ENCODE data around the gene TBX3. TPM values are rescaled to one million over a fixed set of nuclear protein-coding genes. Genes with fewer than 3 reads are reported as not detected.

TBX3 gene
- total RNA-seq, 2 donors from 2014 or later = 4.2 to 7.6 TPM

GRCh38 chr12:114693059-114693531, 9.1 kb upstream of the TBX3 start:
- Histone ChIP-seq H3K36me3 (replicated peaks in 1 of 2; ENCODE audit: insufficient read depth in 1 of 2, low read depth in 2 of 2) (no peaks in the 10 kb centered on the region), H3K9me3 (no peaks in the 10 kb centered on the region), H3K4me1 (peaks cover 13% of the 10 kb centered on the region), H3K27ac (no peak overlapping the region), H3K4me3 (no peak overlapping the region), H3K27me3 (peaks cover 0 to 22% of the 10 kb centered on the region in 2 donors)
- no peak for TF ChIP-seq POLR2A (IDR thresholded peaks at IDR 0.05)
- TF ChIP-seq CTCF (IDR thresholded peaks at IDR 0.05) = no peak
- intact Hi-C loops (cut with DNase I) = no loop called here
- WGBS, 2 donors = 2 to 9% methylated on average over 12 to 13 of the region's 13 CpGs
- DNase-seq = no peak
- ATAC-seq = no peak

GRCh38 chr12:114692186-114693058, 8.4 kb upstream of the TBX3 start:
- Histone ChIP-seq H3K4me1 (peaks cover 13% of the 10 kb centered on the region), H3K4me3 (no peak overlapping the region), H3K9me3 (no peaks in the 10 kb centered on the region), H3K27ac (no peak overlapping the region), H3K27me3 (peaks cover 0 to 25% of the 10 kb centered on the region in 2 donors), H3K36me3 (replicated peaks in 1 of 2; ENCODE audit: insufficient read depth in 1 of 2, low read depth in 2 of 2) (no peaks in the 10 kb centered on the region)
- ATAC-seq (no peak), DNase-seq (no peak)
- TF ChIP-seq POLR2A (IDR thresholded peaks at IDR 0.05) = no peak
- intact Hi-C loops (cut with DNase I) = no loop called here
- WGBS, 2 donors = 1 to 7% methylated on average over 32 to 55 of the region's 62 CpGs

GRCh38 chr12:114691763-114692185, 7.8 kb upstream of the TBX3 start:
- Histone ChIP-seq H3K36me3 (replicated peaks in 1 of 2; ENCODE audit: insufficient read depth in 1 of 2, low read depth in 2 of 2) (no peaks in the 10 kb centered on the region), H3K4me1 (peaks cover 19% of the 10 kb centered on the region), H3K4me3 (no peak overlapping the region), H3K27me3 (peaks cover 0 to 27% of the 10 kb centered on the region in 2 donors), H3K9me3 (no peaks in the 10 kb centered on the region), H3K27ac (no peak overlapping the region)
- intact Hi-C loops (cut with DNase I) = no loop called here
- TF ChIP-seq POLR2A (IDR thresholded peaks at IDR 0.05) (no peak), CTCF (IDR thresholded peaks at IDR 0.05) (no peak)
- ATAC-seq (no peak), DNase-seq (no peak)
- WGBS, 2 donors = 7 to 22% methylated on average over 18 of the region's 18 CpGs

GRCh38 chr12:114691196-114691595, 7.2 kb upstream of the TBX3 start:
- Histone ChIP-seq H3K4me3 (no peak overlapping the region), H3K9me3 (no peaks in the 10 kb centered on the region), H3K27ac (no peak overlapping the region), H3K4me1 (peaks cover 24% of the 10 kb centered on the region), H3K36me3 (replicated peaks in 1 of 2; ENCODE audit: insufficient read depth in 1 of 2, low read depth in 2 of 2) (no peaks in the 10 kb centered on the region), H3K27me3 (peaks cover 0 to 27% of the 10 kb centered on the region in 2 donors)
- DNase-seq = no peak
- ATAC-seq = no peak
- intact Hi-C loops (cut with DNase I) = no loop called here
- WGBS, 2 donors = 24 to 39% methylated on average over 5 to 6 of the region's 6 CpGs
- TF ChIP-seq CTCF (IDR thresholded peaks at IDR 0.05) = no peak
- TF ChIP-seq POLR2A (IDR thresholded peaks at IDR 0.05) = no peak

- no peak for TF ChIP-seq CTCF (IDR thresholded peaks at IDR 0.05)
- TF ChIP-seq POLR2A (IDR thresholded peaks at IDR 0.05) = no peak
- ATAC-seq = no peak
- H3K4me1 ChIP-seq = peaks cover 24% of the 10 kb centered on the region
- no peaks in the 10 kb centered on the region for H3K9me3 ChIP-seq
- no peak for DNase-seq
- no peaks in the 10 kb centered on the region for H3K36me3 ChIP-seq (replicated peaks in 1 of 2; ENCODE audit: insufficient read depth in 1 of 2, low read depth in 2 of 2)
- H3K27ac ChIP-seq = no peak overlapping the region
- 19 to 38% methylated on average over 8 of the region's 8 CpGs for WGBS, 2 donors
- intact Hi-C loops (cut with DNase I) = no loop called here
- no peak overlapping the region for H3K4me3 ChIP-seq
- peaks cover 0 to 31% of the 10 kb centered on the region in 2 donors for H3K27me3 ChIP-seq
Measured at GRCh38 chr12:114690267-114691135, 6.5 kb upstream of the TBX3 start.
